CD8-positive, alpha-beta memory T cell (primary cell): ENCODE data around the gene AIDA. TPM values are rescaled to one million over a fixed set of nuclear protein-coding genes. Genes with fewer than 3 reads are reported as not detected.

ENCODE experiments used
- polyA plus RNA-seq: library from polyadenylated mRNA; unstranded; fragments of 300-500 nt; fragmentation: Illumina TruSeq; gene quantifications from one replicate; pipeline ENCODE4 v1.2.3, GENCODE V29; 2021
- total RNA-seq, 2 experiments: library from RNA; stranded (reverse); gene quantifications; one replicate each; pipeline ENCODE4 v1.2.3, GENCODE V29; 2021

Gene AIDA
- total and polyA plus RNA-seq, 3 experiments from 2014 or later = 29.2 to 59.1 (median 57.9) TPM

Other genes starting within 250 kb of the AIDA start
- under 1 TPM; 0.28 to 0.29 TPM for gene HHIPL2, start 164.4 kb downstream of the AIDA start, total RNA-seq
- gene HHIPL2, start 164.4 kb downstream of the AIDA start, polyA plus RNA-seq = not detected
- 10 to 100 TPM; 21.3 to 22.9 TPM for gene TAF1A, start 122.6 kb downstream of the AIDA start, total RNA-seq
- gene TAF1A, start 122.6 kb downstream of the AIDA start, polyA plus RNA-seq = 5.8 TPM
- 10 to 100 TPM; 35.8 to 43.2 TPM for gene MIA3, start 94.4 kb downstream of the AIDA start, total RNA-seq
- 69.5 TPM for gene MIA3, start 94.4 kb downstream of the AIDA start, polyA plus RNA-seq
- 10 to 100 TPM; 46.9 to 47.8 TPM for gene BROX, start 73 bp upstream of the AIDA start, total RNA-seq
- gene BROX, start 73 bp upstream of the AIDA start, polyA plus RNA-seq = 15.1 TPM
- gene FAM177B, start 24.7 kb upstream of the AIDA start, total RNA-seq = not detected
- not detected for gene FAM177B, start 24.7 kb upstream of the AIDA start, polyA plus RNA-seq
- gene DISP1, start 102.5 kb upstream of the AIDA start, total RNA-seq = 1 to 10 TPM; 2.4 to 2.5 TPM
- 2.6 TPM for gene DISP1, start 102.5 kb upstream of the AIDA start, polyA plus RNA-seq